HG03095 (cell line): ENCODE results near the gene LRRC57.

Experiments used
- ATAC-seq: cut with Tn5 transposase; IDR thresholded peaks from one replicate; pipeline ENCODE4 v1.9.1; 2021; ENCODE audit warnings: moderate library complexity; ENCODE audit not compliant: unreplicated experiment

The LRRC57 gene

DNA sequence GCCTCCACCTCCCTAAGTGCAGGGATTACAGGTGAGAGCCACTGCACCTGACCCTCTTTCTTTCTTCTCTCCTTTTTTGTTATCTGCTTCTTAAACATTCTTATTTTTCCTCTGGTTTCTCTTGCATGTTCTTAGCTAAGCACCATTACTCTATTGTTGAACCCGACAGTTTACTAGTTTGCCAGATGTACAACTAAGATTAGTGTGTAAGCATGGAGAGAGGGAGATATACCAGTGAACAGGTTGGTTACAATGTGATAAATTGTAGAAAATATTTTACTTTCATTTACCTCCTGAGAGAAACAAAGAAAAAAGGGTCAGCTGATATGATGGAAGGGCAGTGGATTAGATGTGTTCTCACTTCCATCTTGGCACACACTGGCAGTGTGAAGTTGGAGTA lies 5.0 kb upstream of the LRRC57 start:
- ATAC-seq: no peak

DNA sequence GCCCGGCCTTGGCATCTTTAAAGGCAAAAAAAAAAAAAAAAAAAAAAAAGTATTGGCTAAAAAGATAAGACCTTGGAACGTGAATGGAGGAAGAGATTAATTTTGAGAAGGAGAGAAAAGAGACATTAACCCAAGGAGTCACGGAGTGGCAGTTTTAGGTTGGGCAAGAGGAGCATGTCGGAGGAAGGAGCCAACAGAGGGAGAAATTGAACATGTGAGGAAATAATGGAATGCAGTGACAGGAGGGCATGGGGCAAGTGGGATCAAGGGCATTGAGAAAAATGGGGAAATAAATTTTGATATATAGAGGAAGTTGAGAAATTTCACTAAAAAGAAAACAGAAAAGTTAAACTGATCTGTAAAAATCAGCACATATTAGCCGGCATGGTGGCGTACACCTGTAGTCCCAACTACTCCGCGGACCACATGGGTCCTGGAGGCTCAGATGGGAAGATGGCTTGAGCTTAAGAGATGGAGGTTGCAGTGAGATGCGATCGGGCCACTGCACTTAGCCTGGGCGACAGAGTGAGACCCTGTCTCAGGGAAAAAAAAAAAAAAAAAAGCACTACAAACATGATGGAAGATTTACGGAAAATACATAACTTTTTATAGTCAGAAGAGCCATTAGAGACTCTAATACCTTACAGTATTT lies 1.3 kb upstream of the LRRC57 start:
- ATAC-seq: no peak

DNA sequence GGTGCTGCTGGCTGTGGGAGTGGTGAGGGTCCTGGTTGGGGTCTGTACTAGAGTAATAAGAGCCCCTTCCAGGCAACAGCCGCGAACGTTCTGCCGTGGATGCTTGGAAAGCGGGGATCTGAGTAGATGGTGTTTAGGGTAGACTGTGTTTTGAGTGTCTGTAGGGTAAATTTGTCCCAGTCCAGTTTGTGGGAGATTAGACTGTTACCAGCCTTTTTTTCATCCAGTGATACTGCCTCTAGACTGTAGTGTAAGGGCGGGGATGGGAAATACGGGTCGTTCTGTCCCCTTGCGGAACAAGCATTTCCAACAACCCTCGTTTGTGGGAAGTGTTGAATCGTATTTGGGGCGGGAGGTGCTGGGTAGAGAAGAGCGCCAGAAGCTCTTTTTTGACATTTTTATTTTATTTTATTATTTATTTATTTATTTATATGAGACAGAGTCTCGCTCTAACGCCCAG lies 469 bp upstream of the LRRC57 start:
- ATAC-seq: peak; percentile 25

DNA sequence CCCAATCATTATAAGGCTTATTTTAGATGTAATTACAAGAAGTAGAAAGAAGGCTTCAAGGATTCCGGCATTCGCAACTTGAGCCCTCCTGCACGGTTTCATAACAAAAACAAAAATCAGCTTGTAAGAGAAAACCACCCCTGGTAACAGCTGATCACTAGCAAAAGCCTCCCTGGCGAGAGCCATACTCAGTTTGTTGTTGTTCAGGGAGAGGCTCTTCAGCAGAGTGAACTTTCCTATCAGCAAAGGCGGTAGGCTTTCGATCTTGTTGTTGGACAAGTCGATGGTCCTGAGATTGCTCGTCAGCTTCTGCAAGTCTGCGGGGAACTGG lies 710 bp downstream of the LRRC57 start:
- no peak for ATAC-seq

DNA sequence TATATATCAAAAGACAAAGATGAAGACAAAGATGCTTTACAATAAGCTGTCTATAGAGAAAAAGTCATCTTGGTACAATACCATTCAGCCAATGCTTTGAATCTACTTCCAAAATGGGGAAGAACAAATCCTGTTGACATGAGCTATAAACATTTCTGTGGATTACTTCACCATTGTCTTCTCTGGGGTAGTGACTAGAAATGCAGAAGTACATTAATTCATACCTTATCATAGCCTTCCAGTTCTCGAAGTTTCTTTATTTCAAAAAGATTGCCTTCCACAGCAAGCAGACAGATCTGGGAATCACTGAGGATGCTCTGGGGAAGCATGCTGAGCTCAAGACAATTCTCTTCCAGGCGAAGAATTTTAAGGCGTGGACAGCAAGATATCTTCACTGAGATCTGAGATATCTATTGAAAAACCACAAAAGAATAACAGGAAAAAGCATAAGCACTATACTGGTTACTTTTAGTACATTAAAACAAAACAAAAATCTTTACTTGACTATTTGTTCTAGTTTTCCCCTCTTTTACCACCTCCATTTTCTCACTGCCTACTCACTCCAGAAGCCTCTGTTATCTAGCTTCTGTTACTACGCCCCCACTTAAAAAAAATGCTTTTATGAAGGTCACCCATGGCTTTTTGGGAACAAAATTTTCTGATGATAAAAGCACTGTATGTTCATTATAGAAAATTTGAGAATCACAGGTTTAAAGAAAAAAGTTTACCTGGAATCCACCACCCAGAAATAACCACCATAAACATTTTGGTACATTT lies 3.6 kb downstream of the LRRC57 start:
- no peak for ATAC-seq

DNA sequence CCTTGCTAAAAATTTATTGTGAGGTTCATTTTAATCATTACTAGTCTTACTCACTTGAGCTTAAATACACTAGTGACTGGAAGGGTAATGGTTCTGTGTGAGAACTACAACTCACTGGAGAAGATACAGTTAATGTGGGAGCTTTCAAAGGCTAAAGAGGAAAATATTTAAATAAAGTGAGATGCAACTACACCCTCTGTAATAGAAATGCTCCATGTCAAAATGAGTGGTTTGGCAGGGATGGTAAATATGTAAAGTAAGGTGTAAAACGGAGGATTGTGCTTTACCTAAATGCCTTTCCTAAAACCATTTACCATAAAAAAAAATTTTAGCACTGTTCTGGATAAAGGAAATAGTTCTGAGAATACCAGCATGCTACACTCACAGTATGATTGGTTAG lies 15.3 kb downstream of the LRRC57 start:
- no peak for ATAC-seq

DNA sequence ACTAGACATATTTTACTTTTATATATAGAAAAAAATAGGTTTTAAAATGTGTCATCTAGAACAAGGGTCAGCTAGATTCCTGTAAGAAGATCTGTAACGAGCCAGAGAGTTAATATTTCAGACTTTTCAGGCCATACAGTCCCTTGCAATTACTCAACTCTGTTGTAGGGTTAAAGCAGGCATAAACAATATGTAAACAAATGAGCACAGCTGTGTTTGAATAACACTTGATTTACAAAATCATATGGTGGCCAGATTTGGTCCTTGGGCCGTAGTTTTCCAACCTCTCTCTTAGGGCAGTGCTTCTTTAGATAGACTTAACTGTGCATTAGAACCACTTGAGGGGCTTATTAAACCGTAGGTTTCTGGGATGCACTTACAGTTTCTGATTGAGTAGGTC lies 19.6 kb downstream of the LRRC57 start:
- ATAC-seq: no peak

DNA sequence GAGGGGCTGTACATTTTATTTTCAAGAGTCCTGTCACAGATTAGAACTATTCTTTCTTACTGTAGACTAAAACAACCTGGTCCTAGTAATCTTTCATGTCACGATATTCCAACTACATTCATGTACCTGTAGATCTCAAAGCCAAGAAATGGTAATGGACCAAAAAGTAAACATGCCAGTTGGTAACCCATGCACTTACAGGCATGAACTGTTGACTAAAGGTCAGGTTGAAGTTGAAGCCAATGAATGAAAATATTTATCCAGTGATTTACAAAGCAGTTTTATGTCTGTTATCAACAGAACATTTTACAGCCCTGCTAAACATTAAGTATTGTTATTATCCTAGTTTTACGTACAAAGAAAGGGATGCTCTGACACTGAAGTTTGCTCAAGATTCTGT lies 25.3 kb downstream of the LRRC57 start:
- no peak for ATAC-seq

DNA sequence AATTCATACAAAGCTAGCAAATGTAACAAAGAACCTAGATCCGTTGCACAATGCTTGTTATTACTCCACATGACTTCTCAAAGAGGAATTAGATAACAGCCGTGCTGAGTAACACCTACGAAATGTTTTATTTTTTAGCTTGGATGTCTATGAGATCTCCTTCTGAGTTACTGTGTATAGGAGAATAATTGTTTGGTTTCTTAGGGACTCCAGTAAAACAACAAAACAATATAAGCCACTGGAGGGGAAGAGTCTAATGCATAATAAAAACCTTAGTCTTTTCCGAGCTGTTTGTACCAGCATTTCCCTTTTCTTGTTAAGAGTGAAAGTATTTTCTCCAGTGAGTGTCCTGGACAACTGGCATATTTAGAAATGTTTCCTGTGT lies 37.6 kb downstream of the LRRC57 start:
- no peak for ATAC-seq

DNA sequence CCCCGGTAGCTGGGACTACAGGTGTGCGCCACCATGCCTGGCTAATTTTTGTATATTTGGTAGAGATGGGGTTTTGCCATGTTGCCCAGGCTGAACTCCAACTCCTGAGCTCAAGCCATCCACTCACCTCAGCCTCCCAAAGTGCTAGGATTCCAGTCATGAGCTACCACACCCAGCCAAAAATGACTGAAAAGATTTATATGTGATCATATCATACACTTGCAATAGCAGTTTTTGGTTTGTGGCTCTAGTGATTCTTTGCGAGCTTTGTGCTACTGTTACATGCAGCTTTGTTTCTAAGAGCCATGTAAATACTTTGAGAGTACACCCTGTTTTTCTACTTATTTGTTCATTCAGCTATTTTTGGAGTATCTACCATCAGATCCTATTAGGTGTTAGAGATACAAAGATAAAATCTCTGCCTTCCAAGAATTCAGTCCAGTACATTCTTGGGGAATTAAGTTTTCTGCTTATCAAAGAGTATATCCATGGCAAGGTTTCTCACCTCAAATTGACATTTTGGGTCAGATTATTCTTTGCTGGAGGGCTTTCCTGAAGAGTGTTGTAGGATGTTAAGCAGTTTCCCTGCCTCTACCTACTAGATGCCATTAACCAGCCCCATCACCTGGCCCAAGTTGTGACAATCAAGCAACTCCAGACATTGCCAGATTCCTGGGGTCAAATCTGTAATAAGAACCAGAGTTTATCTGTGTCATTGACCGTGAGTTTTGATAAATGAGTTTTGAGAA lies 38.2 kb downstream of the LRRC57 start:
- ATAC-seq: no peak

DNA sequence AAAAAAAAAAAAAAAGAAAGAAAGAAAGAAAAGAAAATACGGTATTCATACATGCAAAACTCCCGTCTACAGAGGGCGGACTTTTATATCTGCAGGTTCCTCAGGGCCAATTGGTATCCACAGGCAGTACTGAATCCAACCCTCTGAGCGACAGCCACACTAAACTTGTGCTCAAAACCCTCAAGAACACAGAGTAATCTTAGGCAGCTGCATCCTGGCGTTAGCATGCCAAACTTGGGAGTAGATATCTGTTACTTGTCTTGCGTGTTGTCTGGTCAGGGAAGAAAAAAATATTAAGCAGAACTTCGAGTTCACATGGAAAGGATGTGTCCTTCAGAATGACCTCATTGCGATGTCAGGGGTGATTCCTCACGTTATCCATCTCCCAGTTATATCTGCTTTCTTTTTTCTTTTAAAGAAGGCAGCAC lies 40.3 kb downstream of the LRRC57 start:
- no peak for ATAC-seq

DNA sequence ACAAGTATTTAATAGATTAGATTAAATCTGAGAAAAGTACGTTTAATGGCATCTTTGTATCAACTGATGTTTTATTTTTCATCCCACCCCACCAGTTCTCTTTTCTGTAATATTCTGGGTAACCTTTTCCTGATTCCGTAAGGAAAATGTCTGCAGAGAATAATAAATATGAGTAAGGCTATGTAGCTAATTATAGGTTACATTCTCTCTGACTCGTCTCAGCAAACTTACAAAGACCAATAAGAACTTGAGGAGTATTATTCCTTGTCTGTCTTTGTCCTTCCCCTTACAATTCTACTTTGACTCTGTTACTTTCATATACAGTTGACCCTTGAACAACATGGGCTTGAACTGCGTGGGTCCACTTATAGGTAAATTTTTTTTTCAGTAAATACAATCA lies 41.1 kb downstream of the LRRC57 start:
- ATAC-seq: no peak

DNA sequence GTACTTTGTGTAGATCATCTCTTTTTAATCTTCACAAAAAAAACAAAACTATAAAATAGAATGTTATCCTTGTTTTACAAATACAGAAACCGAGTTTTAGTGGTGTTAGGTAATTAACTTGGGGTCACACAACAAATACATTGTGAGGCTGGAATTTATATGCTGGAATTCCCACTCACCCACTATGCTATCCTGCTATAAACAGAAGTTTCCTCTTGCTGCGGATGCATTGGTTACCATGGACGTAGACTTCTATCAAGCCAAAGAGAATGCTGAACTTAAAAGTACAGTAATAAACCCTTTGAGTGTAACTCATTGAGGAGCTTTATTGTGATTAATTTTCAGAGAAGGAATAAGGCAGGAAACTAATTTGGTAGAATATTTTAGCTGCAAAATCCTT lies 44.0 kb downstream of the LRRC57 start:
- ATAC-seq: no peak

DNA sequence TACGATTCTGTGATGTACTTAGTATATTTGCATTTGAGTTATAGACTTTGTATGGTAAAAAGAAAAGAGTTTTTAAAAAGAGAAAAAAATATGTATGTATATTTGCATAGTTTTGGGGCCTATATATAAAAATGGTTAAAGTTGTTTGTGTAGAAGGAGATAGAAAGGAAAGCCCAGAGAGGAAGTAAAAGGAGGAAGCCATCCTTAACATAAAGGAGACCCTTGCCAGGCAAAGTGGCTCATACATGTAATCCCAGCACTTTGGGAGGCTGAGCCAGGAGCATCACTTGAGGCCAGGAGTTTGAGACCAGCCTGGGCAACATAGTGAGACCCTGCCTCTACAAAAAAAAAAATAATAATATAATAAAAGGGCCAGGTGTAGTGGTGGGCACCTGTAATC lies 44.8 kb downstream of the LRRC57 start:
- no peak for ATAC-seq

DNA sequence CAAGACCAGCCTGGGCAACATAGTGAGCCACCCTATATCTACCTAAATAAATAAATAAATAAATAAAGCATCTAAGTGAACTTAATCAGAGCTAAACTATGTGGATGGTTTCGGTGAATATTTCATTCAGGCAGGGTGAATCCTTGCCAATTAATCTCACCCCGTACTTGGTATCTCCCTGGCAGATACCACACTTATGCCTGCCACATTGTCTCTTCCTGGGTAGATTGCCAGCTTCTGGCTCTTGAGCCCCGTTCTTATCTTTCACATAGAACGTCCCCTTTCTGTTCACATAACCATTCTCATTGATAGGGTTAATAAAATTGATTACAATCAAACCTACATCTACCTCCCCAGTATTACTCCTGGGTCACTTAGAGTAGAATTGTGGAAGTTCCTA lies 46.1 kb downstream of the LRRC57 start:
- no peak for ATAC-seq

DNA sequence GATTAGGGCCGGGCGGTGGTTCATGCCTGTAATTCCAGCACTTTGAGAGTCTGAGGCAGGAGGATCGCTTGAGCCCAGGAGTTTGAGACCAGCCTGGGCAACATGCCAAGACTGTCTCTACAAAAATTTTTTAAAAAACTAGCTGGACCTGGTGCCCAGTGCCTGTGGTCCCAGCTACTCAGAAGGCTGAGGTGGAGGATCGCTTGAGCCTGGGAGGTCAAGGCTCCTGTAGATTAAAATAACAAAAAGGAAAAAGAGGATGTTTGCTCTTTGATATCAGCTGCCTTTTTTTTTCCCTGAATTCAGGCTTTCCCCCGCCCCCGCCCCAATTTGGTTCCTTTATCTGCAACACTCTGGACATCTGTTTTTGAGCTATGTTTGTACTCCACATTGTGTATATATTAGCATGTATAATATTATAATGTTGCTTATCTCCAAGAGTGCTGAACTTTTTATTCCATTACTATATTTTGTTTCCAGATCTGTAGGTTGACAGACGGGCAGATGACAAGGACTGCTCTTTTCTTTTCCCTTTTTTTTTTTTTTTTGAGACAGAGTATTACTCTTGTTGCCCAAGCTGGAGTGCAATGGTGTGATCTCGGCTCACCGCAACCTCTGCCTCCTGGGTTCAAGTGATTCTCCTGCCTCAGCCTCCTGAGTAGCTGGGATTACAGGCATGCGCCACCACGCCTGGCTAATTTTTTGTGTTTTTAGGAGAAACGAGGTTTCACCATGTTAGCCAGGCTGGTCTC lies 48.6 kb downstream of the LRRC57 start:
- no peak for ATAC-seq

DNA sequence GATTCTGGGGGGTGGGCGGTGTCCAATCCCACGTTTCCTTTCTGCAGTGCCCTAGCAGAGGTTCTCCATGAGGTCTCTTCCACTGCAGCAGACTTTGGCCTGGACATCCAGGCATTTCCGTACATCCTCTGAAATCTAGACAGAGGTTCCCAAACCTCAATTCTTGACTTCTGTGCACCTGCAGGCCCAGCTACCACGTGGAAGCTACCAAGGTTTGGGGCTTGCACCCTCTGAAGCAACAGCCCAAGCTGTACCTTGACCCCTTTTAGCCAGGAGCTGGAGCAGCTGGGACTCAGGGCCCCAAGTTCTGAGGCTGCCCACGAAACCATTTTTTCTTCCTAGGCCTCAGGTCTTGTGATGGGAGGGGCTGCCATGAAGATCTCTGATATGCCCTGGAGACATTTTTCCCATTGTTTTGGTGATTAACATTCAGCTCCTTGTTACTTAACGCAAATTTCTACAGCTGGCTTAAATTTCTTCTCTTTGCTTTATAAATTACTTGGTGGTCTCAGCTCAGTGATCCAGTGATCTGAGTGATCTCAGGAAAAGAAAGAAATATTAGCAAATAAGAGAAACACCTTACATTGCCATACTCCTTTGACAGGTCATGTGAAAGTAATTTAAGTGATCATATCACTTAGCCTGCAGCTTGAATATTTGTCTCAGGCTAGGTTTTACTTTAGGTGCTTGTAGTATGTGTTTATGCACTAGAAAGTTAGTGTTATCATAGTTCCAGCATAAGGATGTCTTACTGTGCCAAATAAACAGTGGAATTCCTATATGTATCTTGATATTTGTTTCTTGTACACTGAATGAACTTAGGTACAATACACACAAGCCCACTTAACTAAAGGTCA lies 50.2 kb downstream of the LRRC57 start:
- ATAC-seq: no peak

DNA sequence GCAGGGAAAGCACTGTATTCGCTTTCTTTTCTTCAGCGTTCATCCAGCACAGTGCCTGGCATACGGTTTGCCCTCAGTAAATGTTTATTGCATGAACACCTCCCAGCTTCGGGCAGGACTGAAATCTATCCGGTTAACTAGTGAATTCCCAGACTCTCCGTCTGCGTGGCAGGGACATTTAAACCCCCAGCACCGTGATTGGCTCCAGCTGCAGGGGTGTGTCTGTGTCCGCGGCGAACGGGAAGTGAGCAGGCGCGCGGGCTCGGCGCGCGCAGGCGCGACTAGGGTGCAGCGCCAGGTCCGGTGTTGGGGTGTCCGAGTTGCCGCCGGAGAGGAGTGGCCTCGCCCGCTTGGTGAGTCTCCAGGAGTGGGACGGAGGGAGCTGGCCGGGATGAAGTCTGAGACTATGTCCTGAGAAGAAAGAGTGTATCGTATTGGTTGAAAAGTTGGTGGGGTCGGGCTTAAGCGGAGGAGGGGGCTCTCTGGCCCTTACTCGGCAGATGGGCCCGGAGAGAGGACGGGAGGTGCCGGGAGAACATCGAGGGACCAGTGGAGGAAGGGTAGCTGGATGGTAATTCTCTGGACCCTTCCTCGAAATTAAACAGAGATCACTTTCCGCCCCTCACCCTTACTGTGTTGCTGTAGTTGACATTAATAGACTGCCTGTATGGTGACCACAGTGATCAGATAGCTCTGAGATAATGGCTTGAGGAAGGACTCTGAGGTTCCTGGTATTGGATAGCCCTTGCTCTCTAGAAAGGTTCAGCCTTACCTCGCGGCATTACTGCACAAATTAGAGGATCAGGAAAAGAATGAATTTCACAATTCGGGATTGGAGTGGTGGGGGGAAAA lies 53.0 kb downstream of the LRRC57 start, which contains the start of gene SNAP23:
Gene SNAP23, plus strand, starts transcription at position 274 of the 852 bp plus-strand sequence. CDS start 16,213 bp downstream, outside the sequence.
- ATAC-seq: peak; percentile 68

DNA sequence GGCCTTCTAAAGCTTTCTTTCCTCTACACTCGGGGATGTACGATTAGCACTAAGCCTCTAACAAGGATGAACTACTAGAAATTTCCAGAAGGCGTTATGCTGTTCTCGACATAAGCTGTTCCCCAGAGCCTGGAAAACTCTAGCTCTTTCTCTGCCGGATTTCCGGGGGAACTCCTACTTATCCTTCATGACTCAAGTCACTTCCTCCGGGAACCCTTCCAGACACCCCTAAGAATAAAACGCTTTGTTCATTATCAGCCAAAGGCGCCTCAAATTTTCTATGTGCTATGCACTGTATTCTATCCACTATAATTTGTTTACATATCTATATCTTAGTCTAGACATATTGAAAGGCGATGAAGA lies 53.6 kb downstream of the LRRC57 start:
- no peak for ATAC-seq
